ENCODE results near the gene MAP6D1.
"Not testable (repeated sequence)": the region's sequence is repeated elsewhere in the genome, so short reads cannot be mapped to it uniquely, and the experiment has no call there.

The MAP6D1 gene

DNA sequence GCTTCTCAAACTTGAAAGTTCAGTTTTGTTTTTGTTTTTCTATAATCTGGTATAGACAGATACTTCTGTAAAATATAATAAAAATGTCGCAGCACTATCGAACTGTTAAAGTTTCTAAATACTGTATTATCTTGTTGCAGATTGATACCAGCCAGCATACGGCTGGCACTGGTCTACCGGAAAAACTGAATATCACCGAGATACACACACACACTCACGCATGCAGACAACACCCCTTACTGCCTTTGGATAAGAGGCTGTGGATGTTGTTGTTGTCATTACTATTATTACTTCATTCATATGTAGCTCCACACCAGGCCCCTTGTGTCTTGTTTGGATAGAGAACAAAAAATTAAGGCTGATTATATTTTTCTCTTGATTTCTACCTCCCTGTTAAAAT, 32.4 kb downstream of the MAP6D1 start:
- TF ChIP-seq, protein P1, sequence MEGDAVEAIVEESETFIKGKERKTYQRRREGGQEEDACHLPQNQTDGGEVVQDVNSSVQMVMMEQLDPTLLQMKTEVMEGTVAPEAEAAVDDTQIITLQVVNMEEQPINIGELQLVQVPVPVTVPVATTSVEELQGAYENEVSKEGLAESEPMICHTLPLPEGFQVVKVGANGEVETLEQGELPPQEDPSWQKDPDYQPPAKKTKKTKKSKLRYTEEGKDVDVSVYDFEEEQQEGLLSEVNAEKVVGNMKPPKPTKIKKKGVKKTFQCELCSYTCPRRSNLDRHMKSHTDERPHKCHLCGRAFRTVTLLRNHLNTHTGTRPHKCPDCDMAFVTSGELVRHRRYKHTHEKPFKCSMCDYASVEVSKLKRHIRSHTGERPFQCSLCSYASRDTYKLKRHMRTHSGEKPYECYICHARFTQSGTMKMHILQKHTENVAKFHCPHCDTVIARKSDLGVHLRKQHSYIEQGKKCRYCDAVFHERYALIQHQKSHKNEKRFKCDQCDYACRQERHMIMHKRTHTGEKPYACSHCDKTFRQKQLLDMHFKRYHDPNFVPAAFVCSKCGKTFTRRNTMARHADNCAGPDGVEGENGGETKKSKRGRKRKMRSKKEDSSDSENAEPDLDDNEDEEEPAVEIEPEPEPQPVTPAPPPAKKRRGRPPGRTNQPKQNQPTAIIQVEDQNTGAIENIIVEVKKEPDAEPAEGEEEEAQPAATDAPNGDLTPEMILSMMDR (IDR thresholded peaks at IDR 0.05; ENCODE audit: insufficient read depth, missing control alignments), result no peak
- FAIRE-seq (no peak), DNase-seq (ENCODE audit: insufficient read length, low spot score) (no peak)

DNA sequence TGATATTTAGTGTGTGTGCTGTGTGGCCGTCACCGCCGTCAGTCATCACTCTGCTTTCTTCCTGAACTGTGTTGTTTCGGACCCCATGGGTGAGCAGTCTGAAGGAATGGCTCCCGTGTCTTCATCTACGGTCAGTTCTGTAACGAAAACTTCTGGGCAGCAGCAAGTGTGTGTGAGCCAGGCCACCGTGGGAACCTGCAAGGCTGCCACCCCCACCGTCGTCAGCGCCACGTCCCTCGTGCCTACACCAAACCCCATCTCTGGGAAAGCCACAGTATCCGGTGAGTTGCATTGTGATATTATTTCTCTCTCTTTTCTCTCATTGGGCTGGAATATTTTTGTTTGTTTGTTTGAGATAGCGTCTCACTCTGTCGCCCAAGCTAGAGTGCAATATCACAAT, 34.7 kb downstream of the MAP6D1 start:
- DNase-seq (ENCODE audit: insufficient read length, low spot score) (no peak), FAIRE-seq (no peak)
- TF ChIP-seq, protein P1 (IDR thresholded peaks at IDR 0.05; ENCODE audit: insufficient read depth, missing control alignments), result no peak

DNA sequence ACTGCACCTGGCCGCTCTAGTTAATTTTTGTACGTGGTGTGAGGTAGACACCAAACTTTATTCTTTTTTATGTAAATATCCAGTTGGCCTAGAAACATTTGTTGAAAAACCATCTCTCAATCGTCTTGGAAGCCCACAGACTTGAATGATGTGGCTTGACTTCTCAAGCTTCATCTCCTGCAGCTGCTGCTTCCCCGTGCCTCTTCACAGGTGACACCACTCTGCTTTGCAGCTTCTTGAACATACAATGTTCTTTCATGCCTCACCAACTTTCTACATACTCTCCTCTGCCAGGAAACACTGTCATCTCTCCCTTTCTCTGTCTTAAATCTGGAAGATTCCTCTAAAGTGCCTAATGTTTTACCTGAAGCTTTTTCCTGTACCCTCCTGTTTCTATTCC, 35.6 kb downstream of the MAP6D1 start:
- TF ChIP-seq, protein P1 (IDR thresholded peaks at IDR 0.05; ENCODE audit: insufficient read depth, missing control alignments), result no peak
- DNase-seq (ENCODE audit: insufficient read length, low spot score) (no peak), FAIRE-seq (no peak)

DNA sequence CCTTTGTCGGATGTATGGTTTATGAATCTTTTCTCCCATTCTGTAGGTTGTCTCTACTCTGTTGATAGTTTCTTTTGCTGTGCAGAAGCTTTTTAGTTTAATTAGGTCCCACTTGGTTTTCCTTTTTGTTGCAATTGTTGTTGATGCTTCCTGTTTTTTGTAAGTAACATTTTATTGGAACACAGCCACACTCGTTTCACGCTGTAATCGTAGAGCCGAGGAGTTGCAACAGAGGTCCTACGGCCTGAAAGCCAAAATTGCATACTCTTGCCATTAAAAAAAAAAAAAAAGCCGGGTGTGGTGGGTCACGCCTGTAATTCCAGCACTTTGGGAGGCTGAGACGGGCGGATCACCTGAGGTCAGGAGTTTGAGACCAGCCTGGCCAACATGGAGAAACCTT, 40.9 kb downstream of the MAP6D1 start:
- FAIRE-seq; DNase-seq (ENCODE audit: insufficient read length, low spot score): not testable (repeated sequence)

DNA sequence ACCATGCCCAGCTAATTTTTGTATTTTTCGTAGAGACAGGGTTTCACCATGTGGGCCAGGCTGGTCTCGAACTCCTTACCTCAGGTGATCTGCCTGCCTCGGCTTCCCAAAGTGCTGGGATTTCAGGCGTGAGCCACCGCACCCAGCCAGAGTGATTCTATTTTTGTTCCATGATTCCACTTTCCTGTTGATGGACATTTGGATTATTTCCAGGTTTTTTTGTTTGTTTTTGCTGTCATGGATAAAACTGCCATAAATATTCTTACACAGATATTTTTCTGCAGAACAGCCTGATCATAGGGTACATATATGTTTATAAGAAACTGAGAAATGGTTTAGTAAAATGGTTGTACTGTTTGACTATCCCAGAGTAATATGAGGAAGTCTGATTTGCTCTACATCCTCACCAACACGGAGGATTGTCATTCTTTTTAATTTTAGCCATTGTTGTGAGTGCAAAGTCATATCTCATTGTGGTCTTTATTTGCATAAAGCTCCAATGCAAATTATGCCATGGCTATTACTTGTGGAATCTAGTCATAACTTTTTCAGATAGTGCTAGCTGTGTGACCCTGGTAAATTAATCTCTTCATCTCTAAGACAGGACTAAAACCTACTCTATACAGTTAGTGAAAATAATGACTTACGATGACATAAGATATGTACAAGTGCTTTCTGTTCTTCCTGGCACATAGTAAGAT, 42.7 kb downstream of the MAP6D1 start:
- FAIRE-seq (peak; percentile 25), DNase-seq (ENCODE audit: insufficient read length, low spot score) (no peak)
- TF ChIP-seq, protein P1 (IDR thresholded peaks at IDR 0.05; ENCODE audit: insufficient read depth, missing control alignments), result no peak

DNA sequence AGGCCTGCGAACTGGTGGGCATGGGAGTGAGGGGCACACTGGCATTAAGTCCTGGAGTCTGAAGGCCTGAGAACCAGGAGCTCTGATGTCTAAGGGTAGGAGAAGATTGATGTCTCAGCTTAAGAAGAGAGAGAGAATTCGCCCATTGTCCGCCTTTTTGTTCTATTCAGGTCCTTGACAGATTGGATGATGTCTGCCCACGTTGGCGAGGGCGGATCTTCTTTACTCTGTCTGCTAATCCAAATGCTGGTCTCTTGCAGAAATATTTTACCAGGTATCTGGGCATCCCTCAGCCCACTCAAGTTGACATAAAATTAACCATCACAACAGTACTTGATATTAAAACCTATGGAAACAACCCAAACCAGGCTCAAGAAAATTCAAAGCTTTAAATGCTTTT, 44.1 kb downstream of the MAP6D1 start:
- TF ChIP-seq, protein P1 (IDR thresholded peaks at IDR 0.05; ENCODE audit: insufficient read depth, missing control alignments), result no peak
- DNase-seq (ENCODE audit: insufficient read length, low spot score) (no peak), FAIRE-seq (no peak)

DNA sequence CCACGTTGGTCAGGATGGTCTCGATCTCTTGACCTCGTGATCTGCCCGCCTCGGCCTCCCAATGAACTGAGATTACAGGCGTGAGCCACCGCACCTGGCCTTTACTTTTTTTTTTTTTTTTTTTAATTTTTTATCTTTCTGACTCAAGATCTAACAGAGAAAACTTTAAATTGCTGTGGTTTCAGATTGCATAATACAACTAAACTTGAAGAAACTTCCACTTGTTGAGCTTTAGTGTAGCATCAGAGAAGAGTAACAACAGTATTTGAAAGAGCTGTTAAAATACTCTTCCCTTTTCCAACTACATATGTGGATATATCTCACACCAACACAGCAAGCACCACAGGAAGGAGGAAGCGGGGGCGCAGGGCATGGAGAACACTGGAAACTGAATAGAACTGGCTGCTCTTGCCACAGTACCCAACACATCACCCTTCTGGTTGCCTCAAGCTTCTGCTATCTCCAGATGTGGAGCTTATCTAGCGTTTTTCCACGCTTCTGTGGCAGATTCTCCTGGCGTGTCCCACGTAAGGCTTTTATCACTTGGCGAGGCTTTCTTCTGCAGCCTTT, 45.4 kb downstream of the MAP6D1 start:
- FAIRE-seq (no peak), DNase-seq (ENCODE audit: insufficient read length, low spot score) (no peak)
- TF ChIP-seq, protein P1 (IDR thresholded peaks at IDR 0.05; ENCODE audit: insufficient read depth, missing control alignments), result no peak
